ENCODE data around the gene CTCFL. TPM values are rescaled to one million over a fixed set of nuclear protein-coding genes. Genes with fewer than 3 reads are reported as not detected.
A peak's percentile ranks its signal among the peaks of the same experiment; 100 is the strongest.

CTCFL gene
- total and polyA plus RNA-seq, 2 of the 13 experiments (the other 11 are each of a cell fraction or from before 2014, with no cell fraction given), result 0.04 TPM; not detected in 1

DNA sequence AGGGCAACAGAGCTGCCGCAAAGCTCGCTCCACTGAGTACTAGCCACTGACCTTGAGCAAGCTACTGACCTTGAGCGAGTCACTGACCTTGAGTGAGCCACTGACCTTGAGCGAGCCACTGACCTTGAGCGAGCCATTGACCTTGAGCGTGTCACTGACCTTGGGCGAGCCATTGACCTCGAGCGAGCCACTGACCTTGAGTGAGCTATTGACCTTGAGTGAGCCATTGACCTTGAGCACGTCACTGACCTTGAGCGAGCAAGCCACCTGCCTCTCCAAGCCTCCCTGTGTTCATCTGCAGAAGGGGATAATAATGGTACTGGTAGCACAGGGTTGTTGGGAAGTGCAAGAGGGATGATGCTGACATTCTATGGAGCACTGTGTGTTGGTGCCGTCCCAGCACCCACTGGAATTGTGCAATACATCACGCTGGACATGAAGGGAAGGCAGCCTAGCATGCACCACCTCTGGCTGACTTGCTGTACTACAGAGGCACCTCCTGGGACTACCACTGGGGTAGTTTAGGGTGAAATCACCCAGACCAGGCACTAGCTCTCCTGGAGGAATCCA is 60.2 kb downstream of the CTCFL start (continued):
- TF ChIP-seq ZNF800 (CRISPR knock-in tag; IDR thresholded peaks at IDR 0.05), result no peak
- peak; percentile 91; the same call in 1 of the 2 replicates for TF ChIP-seq ZNF737 (CRISPR knock-in tag; IDR thresholded peaks at IDR 0.05; ENCODE audit: borderline replicate concordance)
- no peak for TF ChIP-seq ZNF18 (CRISPR knock-in tag; IDR thresholded peaks at IDR 0.05; ENCODE audit: insufficient replicate concordance)
- 0 out of 2 replicates have a peak, but pooled peaks have one; percentile 13 for TF ChIP-seq SOX5 (CRISPR knock-in tag; IDR thresholded peaks at IDR 0.05; ENCODE audit: borderline replicate concordance)
- TF ChIP-seq KDM1A (CRISPR knock-in tag; IDR thresholded peaks at IDR 0.05), result peak; percentile 75; the same call in 1 of the 2 replicates
- TF ChIP-seq ZNF75D (CRISPR knock-in tag; IDR thresholded peaks at IDR 0.05; ENCODE audit: borderline replicate concordance), result no peak
- TF ChIP-seq, protein P1, sequence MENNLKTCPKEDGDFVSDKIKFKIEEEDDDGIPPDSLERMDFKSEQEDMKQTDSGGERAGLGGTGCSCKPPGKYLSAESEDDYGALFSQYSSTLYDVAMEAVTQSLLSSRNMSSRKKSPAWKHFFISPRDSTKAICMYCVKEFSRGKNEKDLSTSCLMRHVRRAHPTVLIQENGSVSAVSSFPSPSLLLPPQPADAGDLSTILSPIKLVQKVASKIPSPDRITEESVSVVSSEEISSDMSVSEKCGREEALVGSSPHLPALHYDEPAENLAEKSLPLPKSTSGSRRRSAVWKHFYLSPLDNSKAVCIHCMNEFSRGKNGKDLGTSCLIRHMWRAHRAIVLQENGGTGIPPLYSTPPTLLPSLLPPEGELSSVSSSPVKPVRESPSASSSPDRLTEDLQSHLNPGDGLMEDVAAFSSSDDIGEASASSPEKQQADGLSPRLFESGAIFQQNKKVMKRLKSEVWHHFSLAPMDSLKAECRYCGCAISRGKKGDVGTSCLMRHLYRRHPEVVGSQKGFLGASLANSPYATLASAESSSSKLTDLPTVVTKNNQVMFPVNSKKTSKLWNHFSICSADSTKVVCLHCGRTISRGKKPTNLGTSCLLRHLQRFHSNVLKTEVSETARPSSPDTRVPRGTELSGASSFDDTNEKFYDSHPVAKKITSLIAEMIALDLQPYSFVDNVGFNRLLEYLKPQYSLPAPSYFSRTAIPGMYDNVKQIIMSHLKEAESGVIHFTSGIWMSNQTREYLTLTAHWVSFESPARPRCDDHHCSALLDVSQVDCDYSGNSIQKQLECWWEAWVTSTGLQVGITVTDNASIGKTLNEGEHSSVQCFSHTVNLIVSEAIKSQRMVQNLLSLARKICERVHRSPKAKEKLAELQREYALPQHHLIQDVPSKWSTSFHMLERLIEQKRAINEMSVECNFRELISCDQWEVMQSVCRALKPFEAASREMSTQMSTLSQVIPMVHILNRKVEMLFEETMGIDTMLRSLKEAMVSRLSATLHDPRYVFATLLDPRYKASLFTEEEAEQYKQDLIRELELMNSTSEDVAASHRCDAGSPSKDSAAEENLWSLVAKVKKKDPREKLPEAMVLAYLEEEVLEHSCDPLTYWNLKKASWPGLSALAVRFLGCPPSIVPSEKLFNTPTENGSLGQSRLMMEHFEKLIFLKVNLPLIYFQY (CRISPR knock-in tag; IDR thresholded peaks at IDR 0.05; ENCODE audit: borderline replicate concordance), result 0 out of 2 replicates have a peak, but pooled peaks have one; percentile 48
- TF ChIP-seq ZNF143 (CRISPR knock-in tag; IDR thresholded peaks at IDR 0.05), result no peak
- TF ChIP-seq, protein P2, sequence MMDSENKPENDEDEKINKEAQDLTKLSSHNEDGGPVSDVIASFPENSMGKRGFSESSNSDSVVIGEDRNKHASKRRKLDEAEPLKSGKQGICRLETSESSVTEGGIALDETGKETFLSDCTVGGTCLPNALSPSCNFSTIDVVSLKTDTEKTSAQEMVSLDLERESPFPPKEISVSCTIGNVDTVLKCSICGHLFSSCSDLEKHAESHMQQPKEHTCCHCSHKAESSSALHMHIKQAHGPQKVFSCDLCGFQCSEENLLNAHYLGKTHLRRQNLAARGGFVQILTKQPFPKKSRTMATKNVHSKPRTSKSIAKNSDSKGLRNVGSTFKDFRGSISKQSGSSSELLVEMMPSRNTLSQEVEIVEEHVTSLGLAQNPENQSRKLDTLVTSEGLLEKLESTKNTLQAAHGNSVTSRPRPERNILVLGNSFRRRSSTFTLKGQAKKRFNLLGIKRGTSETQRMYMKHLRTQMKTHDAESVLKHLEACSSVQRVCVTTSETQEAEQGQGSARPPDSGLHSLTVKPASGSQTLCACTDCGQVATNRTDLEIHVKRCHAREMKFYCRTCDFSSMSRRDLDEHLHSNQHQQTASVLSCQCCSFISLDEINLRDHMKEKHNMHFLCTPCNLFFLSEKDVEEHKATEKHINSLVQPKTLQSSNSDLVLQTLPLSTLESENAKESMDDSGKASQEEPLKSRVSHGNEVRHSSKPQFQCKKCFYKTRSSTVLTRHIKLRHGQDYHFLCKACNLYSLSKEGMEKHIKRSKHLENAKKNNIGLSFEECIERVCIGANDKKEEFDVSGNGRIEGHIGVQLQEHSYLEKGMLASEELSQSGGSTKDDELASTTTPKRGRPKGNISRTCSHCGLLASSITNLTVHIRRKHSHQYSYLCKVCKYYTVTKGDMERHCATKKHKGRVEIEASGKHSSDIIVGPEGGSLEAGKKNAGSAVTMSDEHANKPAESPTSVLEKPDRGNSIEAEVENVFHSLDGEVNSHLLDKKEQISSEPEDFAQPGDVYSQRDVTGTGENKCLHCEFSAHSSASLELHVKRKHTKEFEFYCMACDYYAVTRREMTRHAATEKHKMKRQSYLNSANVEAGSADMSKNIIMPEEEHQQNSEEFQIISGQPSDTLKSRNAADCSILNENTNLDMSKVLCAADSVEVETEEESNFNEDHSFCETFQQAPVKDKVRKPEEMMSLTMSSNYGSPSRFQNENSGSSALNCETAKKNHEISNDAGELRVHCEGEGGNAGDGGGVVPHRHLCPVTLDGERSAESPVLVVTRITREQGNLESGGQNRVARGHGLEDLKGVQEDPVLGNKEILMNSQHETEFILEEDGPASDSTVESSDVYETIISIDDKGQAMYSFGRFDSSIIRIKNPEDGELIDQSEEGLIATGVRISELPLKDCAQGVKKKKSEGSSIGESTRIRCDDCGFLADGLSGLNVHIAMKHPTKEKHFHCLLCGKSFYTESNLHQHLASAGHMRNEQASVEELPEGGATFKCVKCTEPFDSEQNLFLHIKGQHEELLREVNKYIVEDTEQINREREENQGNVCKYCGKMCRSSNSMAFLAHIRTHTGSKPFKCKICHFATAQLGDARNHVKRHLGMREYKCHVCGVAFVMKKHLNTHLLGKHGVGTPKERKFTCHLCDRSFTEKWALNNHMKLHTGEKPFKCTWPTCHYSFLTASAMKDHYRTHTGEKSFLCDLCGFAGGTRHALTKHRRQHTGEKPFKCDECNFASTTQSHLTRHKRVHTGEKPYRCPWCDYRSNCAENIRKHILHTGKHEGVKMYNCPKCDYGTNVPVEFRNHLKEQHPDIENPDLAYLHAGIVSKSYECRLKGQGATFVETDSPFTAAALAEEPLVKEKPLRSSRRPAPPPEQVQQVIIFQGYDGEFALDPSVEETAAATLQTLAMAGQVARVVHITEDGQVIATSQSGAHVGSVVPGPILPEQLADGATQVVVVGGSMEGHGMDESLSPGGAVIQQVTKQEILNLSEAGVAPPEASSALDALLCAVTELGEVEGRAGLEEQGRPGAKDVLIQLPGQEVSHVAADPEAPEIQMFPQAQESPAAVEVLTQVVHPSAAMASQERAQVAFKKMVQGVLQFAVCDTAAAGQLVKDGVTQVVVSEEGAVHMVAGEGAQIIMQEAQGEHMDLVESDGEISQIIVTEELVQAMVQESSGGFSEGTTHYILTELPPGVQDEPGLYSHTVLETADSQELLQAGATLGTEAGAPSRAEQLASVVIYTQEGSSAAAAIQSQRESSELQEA (CRISPR knock-in tag; IDR thresholded peaks at IDR 0.05; ENCODE audit: not compliant biosample characterization), result no peak
